Stimulated activated CD4-positive, alpha-beta T cell treated with anti-CD3 and anti-CD28 coated beads, Interleukin-1b, Interleukin-23, amount 100 ng/mL, for 4 hours (primary cell): Measurements from ENCODE around the gene RMDN2.
A peak's percentile ranks its signal among the peaks of the same experiment; 100 is the strongest.
"Not testable (repeated sequence)": the region's sequence is repeated elsewhere in the genome, so short reads cannot be mapped to it uniquely, and the experiment has no call there.

Source experiments
- DNase-seq, 2 donors: peaks; one replicate each; pipeline ENCODE4 v3.0.0-alpha.2; 2020; ENCODE audit warnings: low read depth in 2 of 2

RMDN2 gene

GRCh38 chr2:37932873-37933272 is 7.8 kb downstream of the RMDN2 start:
- DNase-seq = not testable (repeated sequence)

- DNase-seq = no peak
These were observed 9.8 kb downstream of the RMDN2 start for GRCh38 chr2:37934591-37935513.

- DNase-seq = not testable (repeated sequence)
These were observed 12.5 kb downstream of the RMDN2 start for GRCh38 chr2:37937568-37937967.

GRCh38 chr2:37941267-37941666 is 16.2 kb downstream of the RMDN2 start:
- not testable (repeated sequence) for DNase-seq

DNA sequence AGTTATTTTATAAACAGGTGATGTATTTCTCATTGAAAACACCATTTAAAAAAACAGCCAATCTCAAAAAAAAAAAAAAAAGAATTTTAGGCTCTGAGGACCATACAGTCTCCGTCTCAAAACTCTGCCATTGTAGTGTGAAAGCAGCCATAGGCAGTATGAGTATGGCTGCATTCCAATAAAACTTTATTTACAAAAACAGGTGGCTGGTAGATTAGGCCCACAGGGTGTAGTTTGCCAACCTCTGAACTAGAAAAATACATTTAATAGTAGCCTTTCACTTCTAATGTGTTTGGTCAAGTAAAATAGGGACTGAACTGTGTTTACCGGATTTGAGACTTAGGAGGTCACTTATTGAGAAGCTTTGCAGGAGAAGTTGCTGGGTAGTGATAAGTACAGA is 19.2 kb downstream of the RMDN2 start:
- no peak for DNase-seq

DNA sequence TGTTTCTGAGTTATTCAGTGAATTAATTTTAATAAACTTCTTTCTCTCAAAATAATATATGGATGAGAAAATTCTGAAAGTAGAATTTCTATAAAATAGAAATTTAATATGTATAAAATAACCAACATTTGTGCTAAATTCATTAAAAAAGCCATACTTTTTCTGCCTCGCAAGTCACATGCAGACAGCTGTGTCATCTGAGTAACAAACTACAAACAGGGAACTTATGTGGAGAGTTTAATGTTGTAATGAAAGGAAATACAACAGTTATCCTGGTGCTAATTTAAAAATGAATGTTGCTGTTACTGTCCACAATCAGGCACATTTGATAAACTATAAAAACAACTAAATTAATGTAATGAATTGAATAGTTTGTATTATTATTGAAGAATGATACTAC is 22.2 kb downstream of the RMDN2 start:
- DNase-seq = no peak

GRCh38 chr2:37962018-37962739 is 37.1 kb downstream of the RMDN2 start:
- DNase-seq = not testable (repeated sequence)

DNA sequence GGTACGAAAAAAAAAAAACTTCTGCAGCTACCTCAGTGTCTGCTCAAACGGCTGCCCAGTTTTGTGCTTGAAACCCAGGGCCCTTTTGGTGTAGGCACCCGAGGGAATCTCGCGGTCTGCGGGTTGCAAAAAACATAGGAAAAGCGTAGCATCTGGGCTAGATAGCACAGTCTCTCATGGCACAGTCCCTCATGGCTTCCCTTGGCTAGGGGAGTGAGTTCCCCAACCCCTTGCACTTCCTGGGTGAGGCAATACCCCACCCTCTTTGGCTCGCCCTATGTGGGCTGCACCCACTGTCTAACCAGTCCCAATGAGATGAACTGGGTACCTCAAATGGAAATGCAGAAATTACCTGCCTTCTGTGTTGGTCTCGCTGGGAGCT is 37.6 kb downstream of the RMDN2 start:
- DNase-seq = not testable (repeated sequence)

DNA sequence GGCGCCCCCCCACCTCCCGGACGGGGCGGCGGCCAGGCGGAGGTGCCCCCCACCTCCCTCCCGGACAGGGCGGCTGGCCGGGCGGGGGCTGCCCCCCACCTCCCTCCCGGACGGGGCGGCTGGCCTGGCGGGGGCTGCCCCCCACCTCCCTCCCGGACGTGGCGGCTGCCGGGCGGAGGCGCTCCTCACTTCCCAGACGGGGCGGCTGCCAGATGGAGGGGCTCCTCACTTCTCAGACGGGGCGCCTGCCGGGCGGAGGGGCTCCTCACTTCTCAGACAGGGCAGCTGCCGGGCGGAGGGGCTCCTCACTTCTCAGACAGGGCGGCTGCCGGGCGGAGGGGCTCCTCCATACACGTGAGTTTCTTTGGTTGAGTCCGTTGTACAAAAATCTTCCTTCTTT is 38.8 kb downstream of the RMDN2 start:
- DNase-seq = not testable (repeated sequence)

GRCh38 chr2:37966326-37966725 is 41.2 kb downstream of the RMDN2 start:
- DNase-seq = no peak

DNA sequence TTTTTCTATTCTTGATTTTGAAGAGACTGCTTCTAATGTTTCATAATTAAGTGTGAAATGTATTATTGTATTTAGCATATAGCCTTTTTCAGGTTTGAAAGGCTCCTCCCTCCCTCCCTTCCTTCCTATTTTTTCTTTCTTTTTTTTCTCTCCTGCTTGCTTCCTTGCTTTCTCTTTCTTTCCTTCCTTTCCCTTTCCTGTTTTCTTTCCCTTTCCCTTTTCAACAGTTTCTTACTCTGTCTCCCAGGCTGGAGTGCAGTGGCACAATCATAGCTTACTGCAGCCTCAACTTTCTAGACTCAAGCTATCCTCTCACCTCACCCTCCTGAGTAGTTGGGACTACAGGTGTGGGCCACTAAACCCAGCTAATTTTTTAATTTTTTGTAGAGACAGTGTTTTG is 44.6 kb downstream of the RMDN2 start:
- DNase-seq = no peak

DNA sequence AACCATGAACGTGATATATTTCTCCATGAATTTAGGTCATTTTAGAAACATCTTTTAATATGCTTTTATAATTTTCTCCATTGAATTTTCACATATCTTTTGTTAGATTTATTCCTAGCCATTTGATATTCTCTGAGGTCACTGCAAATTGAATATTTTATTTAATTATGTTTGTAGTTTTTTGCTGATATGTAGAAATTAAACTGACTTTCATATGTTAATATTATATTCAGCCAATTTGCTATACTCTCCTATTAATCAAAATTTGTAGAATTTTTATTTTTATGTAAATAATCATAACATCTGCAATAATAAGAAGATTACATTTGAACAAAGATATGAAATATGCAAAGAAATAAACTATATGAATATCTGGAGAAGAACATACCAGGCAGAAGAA is 46.9 kb downstream of the RMDN2 start:
- no peak for DNase-seq

DNA sequence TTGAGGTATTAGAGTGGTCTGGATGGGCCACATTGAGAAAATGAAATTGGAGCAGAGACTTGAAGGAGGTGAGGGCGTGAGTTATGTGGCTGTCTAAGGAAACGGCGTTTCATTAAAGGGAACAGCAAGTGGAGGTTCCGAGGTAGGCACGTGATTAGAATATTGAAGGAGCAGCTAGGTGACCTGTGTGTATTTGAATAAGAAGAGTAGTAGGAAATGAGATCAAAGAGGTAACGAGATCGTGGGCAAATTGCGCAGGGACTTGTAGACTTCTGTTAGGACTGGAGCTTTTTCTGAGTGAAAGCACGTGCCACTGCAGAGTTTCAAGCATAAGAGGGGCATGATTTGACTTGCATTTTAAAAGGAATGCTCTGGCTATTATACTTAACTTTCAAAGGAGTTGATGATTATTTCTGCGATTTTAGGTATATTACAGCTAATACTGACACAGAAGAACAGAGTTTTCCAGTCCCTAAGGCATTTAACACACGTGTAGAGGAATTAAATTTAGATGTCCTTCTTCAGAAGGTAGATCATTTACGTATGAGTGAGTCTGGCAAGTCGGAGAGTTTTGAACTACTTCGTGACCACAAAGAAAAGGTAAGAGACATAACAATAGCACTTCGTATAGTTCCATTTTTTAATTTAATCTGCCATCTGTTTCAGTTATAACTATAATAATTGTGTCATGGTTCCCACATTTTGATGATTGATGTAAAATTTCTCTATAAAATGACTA is 48.7 kb downstream of the RMDN2 start:
- DNase-seq = no peak

- DNase-seq = no peak
These were observed 50.7 kb downstream of the RMDN2 start for GRCh38 chr2:37975808-37976207.

DNA sequence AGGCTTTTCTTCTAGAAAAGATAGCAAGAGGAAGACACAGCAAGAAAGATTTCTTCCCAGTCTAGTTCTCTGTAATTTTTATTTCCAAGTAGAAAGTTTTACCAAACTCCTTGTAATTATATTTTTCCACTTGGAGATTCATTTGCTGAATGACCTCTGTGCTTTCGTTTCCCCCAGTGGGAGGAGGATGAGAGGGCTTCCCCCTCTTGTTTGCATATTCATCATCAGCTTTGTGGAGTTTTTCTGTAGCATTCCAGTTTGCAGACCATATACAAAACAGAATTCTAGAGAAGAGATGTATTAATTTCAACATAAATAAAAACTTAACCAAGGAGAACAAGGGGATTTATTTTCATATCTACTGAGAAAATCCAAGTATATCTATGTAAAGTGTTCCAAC is 51.3 kb downstream of the RMDN2 start:
- no peak for DNase-seq

GRCh38 chr2:37982147-37982582 is 57.1 kb downstream of the RMDN2 start:
- DNase-seq = peak; percentile 43 to 52

DNA sequence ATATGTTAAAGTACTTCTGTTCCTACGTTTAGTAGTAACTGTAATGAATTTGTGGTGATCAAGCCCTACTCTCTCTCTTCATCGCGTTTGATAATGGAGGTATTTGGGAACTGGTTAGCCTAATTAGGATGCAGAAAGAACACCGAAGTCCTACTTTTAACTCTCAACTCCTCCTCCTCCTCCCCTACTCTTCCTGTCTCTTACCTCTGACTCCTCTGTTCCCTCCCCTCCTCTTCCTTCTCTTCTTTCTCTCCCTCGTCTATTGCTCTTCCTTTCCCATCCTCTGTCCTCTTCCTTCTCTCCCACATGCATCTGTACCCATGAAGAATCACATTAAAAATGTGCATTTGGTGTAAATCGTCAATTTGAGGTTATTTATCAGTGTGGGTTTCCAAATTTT is 57.8 kb downstream of the RMDN2 start:
- no peak for DNase-seq

DNA sequence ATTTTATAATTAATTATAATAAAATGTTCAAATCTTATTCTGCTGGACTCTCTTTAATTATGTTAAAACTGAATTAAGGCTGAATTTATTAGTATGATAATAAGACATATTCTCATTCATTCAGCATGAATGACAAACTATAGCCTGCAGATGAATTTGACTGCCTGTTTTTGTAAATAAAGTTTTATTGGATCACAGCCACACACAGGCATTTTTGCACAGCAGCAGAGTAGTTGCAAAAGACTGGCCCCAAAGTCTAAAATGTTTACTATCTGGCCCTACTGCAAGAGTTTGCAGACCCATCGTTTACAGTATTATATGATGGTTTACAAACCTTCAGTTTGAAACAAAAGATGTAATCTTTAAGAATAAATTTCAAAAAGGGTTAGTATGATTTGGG is 58.6 kb downstream of the RMDN2 start:
- DNase-seq = no peak

GRCh38 chr2:37984176-37984575 is 59.1 kb downstream of the RMDN2 start:
- DNase-seq = no peak

DNA sequence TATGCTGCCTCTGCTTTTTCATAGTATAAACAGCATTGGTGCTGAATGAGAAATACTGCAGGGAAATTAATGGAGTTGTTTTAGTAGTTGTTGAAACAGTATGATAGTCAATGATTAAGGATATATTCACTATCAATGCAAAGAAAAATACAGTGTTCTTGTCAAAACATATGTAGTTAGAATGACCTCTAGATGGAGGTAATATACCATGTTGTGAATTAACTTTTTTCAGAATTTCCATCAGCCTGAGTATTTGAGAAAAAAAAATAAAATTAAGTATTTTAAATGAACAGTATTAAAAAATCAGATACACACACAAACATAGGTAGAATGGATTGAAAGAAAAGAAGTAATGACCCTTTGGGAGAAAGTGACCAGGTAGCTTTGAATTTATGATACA is 59.5 kb downstream of the RMDN2 start:
- no peak for DNase-seq

GRCh38 chr2:37985333-37985732 is 60.2 kb downstream of the RMDN2 start:
- DNase-seq = no peak

GRCh38 chr2:37987098-37987775 is 62.1 kb downstream of the RMDN2 start:
- DNase-seq = no peak
